Measurements from ENCODE around the gene PDE4D.

- TF ChIP-seq, protein P1, sequence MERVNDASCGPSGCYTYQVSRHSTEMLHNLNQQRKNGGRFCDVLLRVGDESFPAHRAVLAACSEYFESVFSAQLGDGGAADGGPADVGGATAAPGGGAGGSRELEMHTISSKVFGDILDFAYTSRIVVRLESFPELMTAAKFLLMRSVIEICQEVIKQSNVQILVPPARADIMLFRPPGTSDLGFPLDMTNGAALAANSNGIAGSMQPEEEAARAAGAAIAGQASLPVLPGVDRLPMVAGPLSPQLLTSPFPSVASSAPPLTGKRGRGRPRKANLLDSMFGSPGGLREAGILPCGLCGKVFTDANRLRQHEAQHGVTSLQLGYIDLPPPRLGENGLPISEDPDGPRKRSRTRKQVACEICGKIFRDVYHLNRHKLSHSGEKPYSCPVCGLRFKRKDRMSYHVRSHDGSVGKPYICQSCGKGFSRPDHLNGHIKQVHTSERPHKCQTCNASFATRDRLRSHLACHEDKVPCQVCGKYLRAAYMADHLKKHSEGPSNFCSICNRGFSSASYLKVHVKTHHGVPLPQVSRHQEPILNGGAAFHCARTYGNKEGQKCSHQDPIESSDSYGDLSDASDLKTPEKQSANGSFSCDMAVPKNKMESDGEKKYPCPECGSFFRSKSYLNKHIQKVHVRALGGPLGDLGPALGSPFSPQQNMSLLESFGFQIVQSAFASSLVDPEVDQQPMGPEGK (CRISPR knock-in tag; IDR thresholded peaks at IDR 0.05; ENCODE audit: borderline replicate concordance) = no peak
- TF ChIP-seq BACH2 (CRISPR knock-in tag; IDR thresholded peaks at IDR 0.05; ENCODE audit: borderline replicate concordance) (no peak), ESRRG (CRISPR knock-in tag; IDR thresholded peaks at IDR 0.05) (no peak), ZFP3 (CRISPR knock-in tag; IDR thresholded peaks at IDR 0.05) (no peak), ZNF70 (CRISPR knock-in tag; IDR thresholded peaks at IDR 0.05) (no peak)
- TF ChIP-seq, protein P2, sequence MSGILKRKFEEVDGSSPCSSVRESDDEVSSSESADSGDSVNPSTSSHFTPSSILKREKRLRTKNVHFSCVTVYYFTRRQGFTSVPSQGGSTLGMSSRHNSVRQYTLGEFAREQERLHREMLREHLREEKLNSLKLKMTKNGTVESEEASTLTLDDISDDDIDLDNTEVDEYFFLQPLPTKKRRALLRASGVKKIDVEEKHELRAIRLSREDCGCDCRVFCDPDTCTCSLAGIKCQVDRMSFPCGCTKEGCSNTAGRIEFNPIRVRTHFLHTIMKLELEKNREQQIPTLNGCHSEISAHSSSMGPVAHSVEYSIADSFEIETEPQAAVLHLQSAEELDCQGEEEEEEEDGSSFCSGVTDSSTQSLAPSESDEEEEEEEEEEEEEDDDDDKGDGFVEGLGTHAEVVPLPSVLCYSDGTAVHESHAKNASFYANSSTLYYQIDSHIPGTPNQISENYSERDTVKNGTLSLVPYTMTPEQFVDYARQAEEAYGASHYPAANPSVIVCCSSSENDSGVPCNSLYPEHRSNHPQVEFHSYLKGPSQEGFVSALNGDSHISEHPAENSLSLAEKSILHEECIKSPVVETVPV (CRISPR knock-in tag; IDR thresholded peaks at IDR 0.05) = no peak
- TF ChIP-seq, protein P3, sequence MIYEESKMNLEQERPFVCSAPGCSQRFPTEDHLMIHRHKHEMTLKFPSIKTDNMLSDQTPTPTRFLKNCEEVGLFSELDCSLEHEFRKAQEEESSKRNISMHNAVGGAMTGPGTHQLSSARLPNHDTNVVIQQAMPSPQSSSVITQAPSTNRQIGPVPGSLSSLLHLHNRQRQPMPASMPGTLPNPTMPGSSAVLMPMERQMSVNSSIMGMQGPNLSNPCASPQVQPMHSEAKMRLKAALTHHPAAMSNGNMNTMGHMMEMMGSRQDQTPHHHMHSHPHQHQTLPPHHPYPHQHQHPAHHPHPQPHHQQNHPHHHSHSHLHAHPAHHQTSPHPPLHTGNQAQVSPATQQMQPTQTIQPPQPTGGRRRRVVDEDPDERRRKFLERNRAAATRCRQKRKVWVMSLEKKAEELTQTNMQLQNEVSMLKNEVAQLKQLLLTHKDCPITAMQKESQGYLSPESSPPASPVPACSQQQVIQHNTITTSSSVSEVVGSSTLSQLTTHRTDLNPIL (CRISPR knock-in tag; IDR thresholded peaks at IDR 0.05; ENCODE audit: low read depth) = no peak
These were observed 699.8 kb downstream of the PDE4D start for GRCh38 chr5:59193616-59194319.

All from SK-N-SH treated with all-trans-retinoic acid at 6 μM for 48 hours (cell line).